IMR-90 (cell line): ENCODE data around the gene ADAMTSL1. TPM values are rescaled to one million over a fixed set of nuclear protein-coding genes. Genes with fewer than 3 reads are reported as not detected.

Source experiments
- ATAC-seq: fragments of 200-7000 bp; cut with Tn5 transposase; 2 replicates; pipeline ENCODE4 v1.9.1; 2020; ENCODE audit warnings: low read depth, mild to moderate bottlenecking, moderate library complexity
- BruUV-seq: library from RNA; stranded (reverse); fragments of 400-500 nt; replicated peaks from 2 replicates; lab custom pipeline; 2021; lab: Mats Ljungman, UMichigan
- CTCF ChIA-PET: fragments of 300-600 bp; formaldehyde crosslinking; extraction: SDS; loops from one replicate; lab custom pipeline; 2021; ENCODE audit warnings: antibody characterized with exemption; lab: Yijun Ruan, JAX
- POLR2A ChIA-PET: fragments of 300-600 bp; sonication (Branson Sonifier 250); formaldehyde crosslinking; loops from one replicate; lab custom pipeline; 2022; ENCODE audit warnings: antibody characterized with exemption; ENCODE audit not compliant: unreplicated experiment; lab: Charles Lee
- DNase-seq: peaks from one replicate; pipeline ENCODE4 v3.0.0; 2013
- H2AFZ ChIP-seq: replicated peaks from 2 replicates; pipeline ENCODE3; 2013; ENCODE audit warnings: low read length, mild to moderate bottlenecking; ENCODE audit not compliant: poor library complexity
- H2AK5ac ChIP-seq: 2 replicates; pipeline ENCODE4 v1.6.1; 2013; ENCODE audit warnings: low read depth, low read length, inconsistent platforms
- H2AK9ac ChIP-seq: replicated peaks from 2 replicates; pipeline ENCODE3; 2013; ENCODE audit warnings: mild to moderate bottlenecking, low read depth, low read length, moderate library complexity; ENCODE audit not compliant: poor library complexity
- H2BK120ac ChIP-seq: 2 replicates; pipeline ENCODE4 v1.6.1; 2013; ENCODE audit warnings: low read depth, low read length, inconsistent platforms
- H2BK15ac ChIP-seq: 3 replicates; pipeline ENCODE4 v1.6.1; 2013; ENCODE audit warnings: low read depth, low read length, inconsistent platforms
- H2BK20ac ChIP-seq: 2 replicates; pipeline ENCODE4 v1.6.1; 2013; ENCODE audit warnings: low read depth, mild to moderate bottlenecking, inconsistent platforms, low read length, moderate library complexity
- H2BK5ac ChIP-seq: 2 replicates; pipeline ENCODE4 v1.6.1; 2013; ENCODE audit warnings: mild to moderate bottlenecking, low read depth, low read length, inconsistent platforms; ENCODE audit not compliant: poor library complexity, severe bottlenecking
- H3K14ac ChIP-seq: replicated peaks from 2 replicates; pipeline ENCODE4 v1.6.1; 2013; ENCODE audit warnings: low read depth, low read length, inconsistent platforms
- H3K18ac ChIP-seq: 2 replicates; pipeline ENCODE4 v1.6.1; 2013; ENCODE audit warnings: low read depth, low read length, control low read depth
- H3K23ac ChIP-seq: 2 replicates; pipeline ENCODE4 v1.6.1; 2013; ENCODE audit warnings: low read depth, low read length, inconsistent platforms
- H3K27ac ChIP-seq: 2 replicates; pipeline ENCODE4 v1.5.1; 2013; ENCODE audit warnings: mild to moderate bottlenecking, control low read depth, low read length; ENCODE audit not compliant: insufficient read depth
- H3K27me3 ChIP-seq: 2 replicates; pipeline ENCODE4 v1.6.1; 2013; ENCODE audit warnings: low read length; ENCODE audit not compliant: control insufficient read depth, insufficient read depth
- H3K36me3 ChIP-seq: 2 replicates; pipeline ENCODE4 v1.6.1; 2013; ENCODE audit warnings: low read length, mixed read lengths; ENCODE audit not compliant: control insufficient read depth, insufficient read depth
- H3K4ac ChIP-seq: 2 replicates; pipeline ENCODE4 v1.6.1; 2013; ENCODE audit warnings: low read depth, low read length, inconsistent platforms
- H3K4me1 ChIP-seq: 2 replicates; pipeline ENCODE4 v1.6.1; 2013; ENCODE audit warnings: low read length, mixed read lengths; ENCODE audit not compliant: control insufficient read depth, insufficient read depth
- H3K4me2 ChIP-seq: 2 replicates; pipeline ENCODE4 v1.6.1; 2013; ENCODE audit warnings: low read depth, mild to moderate bottlenecking, control low read depth, low read length, moderate library complexity
- H3K4me3 ChIP-seq: 2 replicates; pipeline ENCODE4 v1.5.1; 2013; ENCODE audit warnings: low read depth, mild to moderate bottlenecking, control low read depth, low read length, moderate library complexity; ENCODE audit not compliant: insufficient read depth
- H3K56ac ChIP-seq: 2 replicates; pipeline ENCODE4 v1.6.1; 2013; ENCODE audit warnings: low read length, inconsistent platforms; ENCODE audit not compliant: insufficient read depth; ENCODE audit errors: extremely low read depth
- H3K79me1 ChIP-seq, 2 experiments: 2 replicates each; pipeline ENCODE4 v1.6.1; 2013; ENCODE audit warnings: low read length in 2 of 2, inconsistent platforms in 1 of 2, low read depth in 1 of 2
- H3K9ac ChIP-seq: 2 replicates; pipeline ENCODE4 v1.6.1; 2013; ENCODE audit warnings: low read depth, low read length, control low read depth
- H3K9me1 ChIP-seq: 2 replicates; pipeline ENCODE4 v1.6.1; 2013; ENCODE audit warnings: low read length, inconsistent platforms; ENCODE audit not compliant: insufficient read depth
- H3K9me3 ChIP-seq: 2 replicates; pipeline ENCODE4 v1.6.1; 2013; ENCODE audit warnings: low read length; ENCODE audit not compliant: control insufficient read depth, insufficient read depth
- H4K20me1 ChIP-seq: 2 replicates; pipeline ENCODE4 v1.6.1; 2013; ENCODE audit warnings: low read length, inconsistent platforms; ENCODE audit not compliant: insufficient read depth
- H4K5ac ChIP-seq: 2 replicates; pipeline ENCODE4 v1.6.1; 2013; ENCODE audit warnings: mild to moderate bottlenecking, low read depth, low read length, control low read depth
- H4K8ac ChIP-seq, 2 experiments: 2 replicates each; pipeline ENCODE4 v1.6.1; 2013; ENCODE audit warnings: low read depth in 2 of 2, low read length in 2 of 2, control low read depth in 1 of 2, inconsistent platforms in 1 of 2
- H4K91ac ChIP-seq: 2 replicates; pipeline ENCODE4 v1.6.1; 2013; ENCODE audit warnings: low read depth, low read length, inconsistent platforms; ENCODE audit not compliant: insufficient read depth
- BHLHE40 ChIP-seq: fragments of 150-350 bp; IDR thresholded peaks from 2 replicates; pipeline ENCODE4 v1.6.1; 2016; ENCODE audit warnings: mild to moderate bottlenecking, low read depth, low read length
- CHD1 ChIP-seq: IDR thresholded peaks from 2 replicates; pipeline ENCODE4 v1.6.1; 2012; ENCODE audit warnings: low read depth, low read length, improper control_type of control experiment
- MAFK ChIP-seq: IDR thresholded peaks from 2 replicates; pipeline ENCODE4 v1.6.1; 2012; ENCODE audit warnings: low read depth, low read length, improper control_type of control experiment
- MXI1 ChIP-seq: IDR thresholded peaks from 2 replicates; pipeline ENCODE4 v1.6.1; 2012; ENCODE audit warnings: low read depth, mild to moderate bottlenecking, low read length, moderate library complexity, borderline replicate concordance
- NFE2L2 ChIP-seq: fragments of 150-350 bp; IDR thresholded peaks from 2 replicates; pipeline ENCODE4 v1.6.1; 2016; ENCODE audit warnings: low read depth, mild to moderate bottlenecking, low read length
- POLR2A ChIP-seq: IDR thresholded peaks from 2 replicates; pipeline ENCODE4 v1.6.1; 2012; ENCODE audit warnings: mild to moderate bottlenecking, low read depth, low read length
- RAD21 ChIP-seq: IDR thresholded peaks from 2 replicates; pipeline ENCODE4 v1.6.1; 2012; ENCODE audit warnings: low read length, improper control_type of control experiment
- RCOR1 ChIP-seq: IDR thresholded peaks from 2 replicates; pipeline ENCODE4 v1.6.1; 2012; ENCODE audit warnings: mild to moderate bottlenecking, low read length, improper control_type of control experiment; ENCODE audit not compliant: insufficient replicate concordance
- RFX5 ChIP-seq: IDR thresholded peaks from 2 replicates; pipeline ENCODE4 v1.8.0; 2012; ENCODE audit warnings: low read depth, mild to moderate bottlenecking, low read length, moderate library complexity
- SMC3 ChIP-seq: fragments of 150-350 bp; IDR thresholded peaks from 2 replicates; pipeline ENCODE4 v1.6.1; 2016; ENCODE audit warnings: low read depth, mild to moderate bottlenecking, antibody characterized with exemption, low read length, moderate library complexity
- USF2 ChIP-seq: fragments of 150-350 bp; IDR thresholded peaks from 2 replicates; pipeline ENCODE4 v1.6.1; 2017; ENCODE audit warnings: mild to moderate bottlenecking, antibody characterized with exemption, low read length, low read depth
- WGBS, 2 experiments: methylation state at CpG; one replicate each; pipeline versions ENCODE4 v1.1.5 to v1.1.7; 2013; ENCODE audit warnings: missing lambda C conversion rate in 2 of 2; ENCODE audit not compliant: insufficient read length in 1 of 2; ENCODE audit errors: extremely low coverage in 2 of 2; 5-methylcytosine and 5-hydroxymethylcytosine counted together
- dilution Hi-C: fragments of 300-500 bp; cut with HindIII; formaldehyde crosslinking; loops from one replicate; pipeline ENCODE4 v1.14.3; 2018; ENCODE audit warnings: low sequenced_read_pairs; ENCODE audit not compliant: unreplicated experiment
- in situ Hi-C: fragments of 300-500 bp; cut with MboI; formaldehyde crosslinking; loops from 3 replicates; pipeline ENCODE4 v1.14.3; 2019; ENCODE audit warnings: low sequenced_read_pairs, inconsistent platforms, mixed read lengths
- intact Hi-C: fragments of 100-400 bp; cut with micrococcal nuclease; formaldehyde crosslinking; loops from 2 replicates; pipeline ENCODE4 v1.10.0; 2022
- polyA plus RNA-seq, 3 experiments: library from polyadenylated mRNA; depleted of rRNA; stranded (reverse); fragments of >200 nt; gene quantifications; 2 replicates each; pipeline ENCODE4 v1.2.3, GENCODE V29; 2012; ENCODE audit warnings: low replicate concordance in 1 of 3
- total RNA-seq: library from RNA; depleted of rRNA; stranded (reverse); fragments of >200 nt; gene quantifications from 2 replicates; pipeline ENCODE4 v1.2.3, GENCODE V29; 2012

ADAMTSL1 gene
- total and polyA plus RNA-seq, 2 of the 4 experiments (the other 2 are of a cell fraction) = 38.2 to 62.2 TPM

- Histone ChIP-seq H3K56ac (no peak overlapping the region), H3K4me1 (peaks cover 3% of the 10 kb centered on the region), H2BK120ac (no peak overlapping the region), H3K14ac (no peak overlapping the region), H3K9me3 (no peaks in the 10 kb centered on the region), H2BK15ac (no peak overlapping the region), H2AFZ (no peak overlapping the region), H4K8ac (no peak overlapping the region), H3K18ac (no peak overlapping the region), H3K4ac (no peak overlapping the region), H2AK9ac (no peak overlapping the region), H4K20me1 (no peaks in the 10 kb centered on the region), H3K9me1 (no peaks in the 10 kb centered on the region), H3K9ac (no peak overlapping the region), H4K5ac (no peak overlapping the region), H2BK20ac (no peak overlapping the region), H4K91ac (no peak overlapping the region), H3K4me2 (no peak overlapping the region), H2BK5ac (no peak overlapping the region), H2AK5ac (no peak overlapping the region), H3K27ac (no peak overlapping the region), H3K36me3 (no peaks in the 10 kb centered on the region), H3K23ac (no peak overlapping the region), H3K4me3 (no peak overlapping the region), H3K79me1 (no peaks in the 10 kb centered on the region), H3K27me3 (no peaks in the 10 kb centered on the region)
- dilution Hi-C loops = no loop called here
- TF ChIP-seq CHD1 (no peak), NFE2L2 (no peak), POLR2A (no peak), USF2 (no peak), RFX5 (no peak), MAFK (no peak), BHLHE40 (no peak), RAD21 (no peak), SMC3 (no peak), RCOR1 (no peak), MXI1 (no peak)
- ChIA-PET POLR2A (no interaction called here), CTCF (no interaction called here)
- ATAC-seq (no peak), DNase-seq (no peak)
- in situ Hi-C loops = no loop called here
- BruUV-seq = no TSS peak
- intact Hi-C loops = no loop called here
- 48% methylated on average over 2 of the region's 3 CpGs; no CpG with 5 or more reads in 1 of the 2 experiments for WGBS, 2 experiments
These were observed 310.0 kb downstream of the ADAMTSL1 start for GRCh38 chr9:18783909-18784308.
